ENCODE measurements around the gene C1QA.

GRCh38 chr1:22674410-22674749 is 38.0 kb downstream of the C1QA start:
- TF ChIP-seq EP300 (IDR thresholded peaks at IDR 0.05) = no peak
- TF ChIP-seq CTCF (IDR thresholded peaks at IDR 0.05) = peak in 2 of 7 experiments; percentile 1 to 5
- TF ChIP-seq POLR2AphosphoS5 (IDR thresholded peaks at IDR 0.05) = no peak
